Right lung (tissue), 5 donors: ENCODE data around the gene SYS1. TPM values are rescaled to one million over a fixed set of nuclear protein-coding genes. Genes with fewer than 3 reads are reported as not detected.
"Not testable (repeated sequence)": the region's sequence is repeated elsewhere in the genome, so short reads cannot be mapped to it uniquely, and the experiment has no call there.

ENCODE experiments used
- DNase-seq, 2 donors: peaks; one replicate each; pipeline ENCODE4 v3.0.0-alpha.2; 2013
- polyA plus RNA-seq, 5 donors: library from polyadenylated mRNA; unstranded; fragments of 120-200 nt; gene quantifications; one replicate each; pipeline versions ENCODE4 v1.2.1 to v1.2.3, GENCODE V29; 2013; ENCODE audit warnings: inconsistent platforms in 1 of 5, low replicate concordance in 1 of 5; ENCODE audit not compliant: insufficient read length in 5 of 5, insufficient read depth in 1 of 5

Gene SYS1
- polyA plus RNA-seq, 5 donors = 21.7 to 26.7 (median 22.9) TPM

- no peak for DNase-seq
Observed at GRCh38 chr20:45338121-45339030, 24.6 kb upstream of the SYS1 start.

GRCh38 chr20:45339084-45339483, 23.9 kb upstream of the SYS1 start:
- DNase-seq = no peak

- DNase-seq = no peak
Observed at GRCh38 chr20:45339799-45340198, 23.2 kb upstream of the SYS1 start.

DNA sequence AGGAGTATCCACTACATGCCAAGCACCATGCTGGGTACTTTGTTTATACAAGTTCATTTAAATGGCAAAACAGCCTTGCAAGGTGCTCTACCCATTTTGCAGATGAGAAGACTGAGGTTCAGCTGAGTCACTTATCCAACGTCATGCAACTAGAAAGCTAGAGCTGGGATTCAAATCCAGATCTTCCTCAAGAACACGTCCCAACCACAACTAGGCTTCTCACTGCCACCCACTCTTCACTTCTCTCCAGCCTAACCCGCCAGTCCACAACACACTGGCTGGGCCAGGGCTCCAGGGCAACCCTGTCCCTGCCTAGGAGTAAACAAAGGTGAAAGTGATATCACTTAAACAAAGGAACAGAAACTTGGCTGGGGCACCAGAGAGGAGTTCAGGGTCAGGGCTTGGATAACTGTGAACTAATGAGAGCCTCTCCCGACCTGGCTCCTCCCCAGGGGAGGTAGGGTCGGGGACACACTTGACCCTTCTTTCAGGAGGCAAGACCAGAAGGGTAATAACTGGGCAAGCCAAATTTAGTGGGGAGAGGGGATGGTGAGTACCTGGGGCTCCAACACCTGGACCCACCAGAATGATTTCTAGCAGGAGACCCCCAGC, 22.6 kb upstream of the SYS1 start:
- DNase-seq = no peak

- no peak for DNase-seq
Observed at GRCh38 chr20:45340951-45341350, 22.0 kb upstream of the SYS1 start.

DNA sequence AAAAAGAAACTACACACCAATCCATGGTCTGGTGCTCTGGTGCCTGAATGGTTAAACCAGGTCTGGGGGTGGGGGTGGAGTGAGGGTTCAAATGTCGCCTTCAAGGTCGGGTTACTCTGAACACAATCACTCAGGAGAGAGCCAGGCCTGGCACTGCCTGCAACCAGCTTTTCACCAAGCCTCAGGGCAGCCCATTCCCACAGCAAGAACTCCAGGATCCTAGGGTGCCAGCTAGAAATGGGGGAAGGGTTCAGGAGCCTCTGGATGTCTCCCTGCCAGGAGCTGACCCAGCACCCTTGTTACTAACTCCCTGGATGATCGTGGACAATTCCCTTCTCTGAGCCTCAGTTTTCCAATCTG, 21.4 kb upstream of the SYS1 start:
- no peak for DNase-seq

DNA sequence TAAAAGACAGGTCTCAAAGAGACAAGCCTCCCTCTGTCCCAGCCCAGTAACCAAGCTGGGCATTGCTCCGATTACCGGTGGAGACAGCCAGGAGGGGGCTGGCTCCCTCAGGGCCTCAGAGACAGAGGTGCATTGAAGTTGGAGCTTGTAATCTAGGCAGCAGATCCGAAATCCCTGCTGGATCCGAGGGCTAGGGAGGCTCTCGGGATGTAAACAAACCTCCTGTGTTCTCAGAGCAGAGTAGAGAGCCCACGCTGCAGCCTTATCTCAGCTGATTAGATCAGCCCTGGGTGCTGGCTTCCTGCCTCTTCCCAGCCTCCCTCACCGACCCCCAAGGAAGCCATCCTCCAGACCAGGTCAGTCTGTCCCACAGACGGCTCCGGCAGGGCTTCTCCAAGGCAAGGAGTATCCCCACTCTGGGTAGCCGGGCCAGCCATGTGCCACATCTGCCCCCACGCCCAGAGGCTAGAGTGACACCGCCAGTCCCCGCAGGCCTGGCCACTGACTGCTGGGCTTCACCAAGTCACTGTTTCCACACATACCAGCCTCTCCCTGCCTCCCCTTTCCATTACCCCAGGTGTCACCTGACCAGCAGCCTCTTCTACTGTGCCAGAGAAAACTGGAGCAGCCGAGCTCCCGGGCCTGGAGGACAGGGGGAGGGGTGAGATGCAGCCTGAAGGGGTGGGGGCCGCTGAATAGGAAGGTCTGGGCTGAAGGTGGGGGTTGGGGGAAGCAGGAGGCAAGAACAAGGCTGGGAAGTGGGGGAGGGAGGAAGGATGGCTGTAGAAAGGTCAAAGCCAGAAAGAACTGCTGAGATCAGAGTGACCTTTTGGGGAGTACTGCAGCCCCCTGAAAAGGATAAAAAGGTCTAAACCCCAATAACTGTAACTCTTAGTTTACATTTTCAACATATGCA, 20.8 kb upstream of the SYS1 start:
- no peak for DNase-seq

- DNase-seq = no peak
Observed at GRCh38 chr20:45342855-45343531, 20.0 kb upstream of the SYS1 start.

DNA sequence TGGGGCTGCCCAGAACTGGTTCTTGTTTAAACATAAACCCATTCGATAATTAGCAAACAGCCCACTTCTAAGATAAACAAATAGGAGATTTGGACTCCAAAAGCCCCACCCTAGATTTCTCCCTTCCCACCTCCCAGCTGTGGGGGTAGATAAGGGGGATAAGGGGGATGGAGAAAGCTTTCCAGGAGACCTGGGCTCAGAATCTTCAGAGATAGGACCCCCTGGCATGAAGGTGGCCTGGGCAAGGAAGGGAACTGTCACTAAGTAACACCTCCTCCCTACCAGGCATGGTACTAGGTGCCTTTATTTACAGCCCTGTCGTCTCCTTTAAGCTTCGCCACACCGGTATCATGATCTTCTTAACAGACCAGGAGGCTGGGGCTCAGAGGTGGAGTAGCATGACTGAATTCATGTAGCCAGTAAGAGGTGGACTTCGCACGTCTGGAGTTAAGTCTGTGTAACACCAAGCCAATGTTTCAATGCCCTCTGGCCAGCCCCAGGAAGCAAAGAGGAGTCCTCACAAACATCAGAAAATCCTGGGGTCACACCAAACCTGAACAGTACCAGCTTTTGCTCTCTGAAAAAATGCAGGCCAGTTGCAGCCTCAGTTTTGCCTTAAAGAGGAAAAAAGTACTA, 19.3 kb upstream of the SYS1 start:
- DNase-seq = no peak

DNA sequence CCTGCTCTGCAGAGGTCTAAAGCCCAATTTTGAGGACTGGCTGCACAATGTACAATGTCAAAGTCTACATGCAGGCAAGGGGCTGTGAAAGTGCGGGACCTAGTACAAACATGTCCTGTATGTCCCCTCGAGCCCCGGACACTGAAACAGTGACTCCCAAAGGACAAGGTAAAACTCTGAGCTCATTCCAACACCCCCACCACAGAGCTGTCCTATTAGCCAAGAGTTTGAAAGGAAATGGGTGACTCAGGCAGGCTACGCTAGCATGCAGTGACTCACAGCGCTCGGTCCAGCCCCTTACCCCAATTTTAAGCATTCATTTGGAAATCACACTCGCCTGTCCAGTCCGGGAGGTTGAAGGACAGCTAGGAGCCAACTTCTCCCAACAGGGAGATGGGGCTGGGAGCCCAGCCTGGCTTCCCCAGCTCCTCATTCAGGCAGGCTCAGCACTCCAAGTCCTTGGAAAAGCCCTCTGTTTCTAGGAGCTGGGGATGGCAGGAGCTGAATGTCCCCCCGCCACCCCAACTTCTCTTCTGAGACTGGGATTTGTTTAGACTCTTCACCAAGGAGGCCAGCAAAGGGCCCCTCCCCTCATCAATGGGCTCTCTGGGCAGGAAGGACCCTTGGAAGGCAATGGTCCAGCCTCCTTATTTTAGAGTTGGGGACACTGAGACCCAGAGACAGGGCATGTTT, 18.6 kb upstream of the SYS1 start:
- no peak for DNase-seq

- peak; percentile 65 to 72 for DNase-seq
Observed at GRCh38 chr20:45345104-45345936, 17.6 kb upstream of the SYS1 start.

- DNase-seq = no peak
Observed at GRCh38 chr20:45346291-45346718, 16.7 kb upstream of the SYS1 start.

GRCh38 chr20:45346851-45347250, 16.1 kb upstream of the SYS1 start:
- DNase-seq = no peak

- DNase-seq = no peak
Observed at GRCh38 chr20:45347297-45347935, 15.5 kb upstream of the SYS1 start.

DNA sequence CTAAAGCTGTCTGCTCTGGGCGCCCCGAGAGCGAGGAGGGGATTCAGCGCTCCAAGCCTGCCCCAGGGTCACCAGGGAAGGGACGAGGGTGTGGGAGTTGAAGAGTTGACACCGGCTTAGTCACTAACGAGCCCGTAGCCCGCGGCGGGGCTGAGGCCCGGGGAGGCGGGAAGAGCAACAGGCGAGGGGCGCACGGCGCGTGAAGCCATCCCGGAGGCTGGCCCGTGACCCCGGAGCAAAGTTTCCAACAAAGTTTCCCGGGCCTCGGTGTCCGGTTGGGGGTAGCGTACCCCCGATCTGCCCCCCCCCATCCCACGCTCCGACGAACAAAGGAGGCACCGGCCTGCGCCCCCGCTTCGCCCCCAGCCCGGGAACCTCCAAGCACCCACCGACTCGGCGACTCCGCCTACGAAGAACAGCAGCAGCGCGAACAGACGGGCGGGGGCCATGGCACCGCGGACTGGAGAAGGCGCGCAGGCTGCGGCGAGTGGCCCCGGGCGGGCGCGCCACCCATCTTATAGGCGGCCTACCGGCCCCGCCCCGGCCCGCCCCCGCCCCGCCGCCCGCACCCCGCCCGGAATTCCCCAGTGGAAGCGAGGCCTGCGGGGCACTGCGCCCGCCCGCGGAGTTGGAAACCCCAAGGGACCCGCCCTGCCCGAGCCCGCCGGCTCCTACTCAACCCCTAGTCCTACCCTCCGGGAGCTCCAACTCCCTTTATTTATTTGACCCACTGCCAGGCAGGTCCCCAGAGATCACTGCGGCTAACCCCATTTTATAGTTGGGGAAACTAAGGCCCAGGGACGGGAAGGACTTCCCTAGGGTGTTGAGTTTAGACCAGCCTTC, 14.8 kb upstream of the SYS1 start, which contains the start of gene SDC4:
Gene SDC4 (minus strand): TSS at position 489 of the 843 bp plus-strand sequence. CDS start 40 bp downstream, at position 449.
- DNase-seq = peak in 1 of 2 donors; percentile 42

DNA sequence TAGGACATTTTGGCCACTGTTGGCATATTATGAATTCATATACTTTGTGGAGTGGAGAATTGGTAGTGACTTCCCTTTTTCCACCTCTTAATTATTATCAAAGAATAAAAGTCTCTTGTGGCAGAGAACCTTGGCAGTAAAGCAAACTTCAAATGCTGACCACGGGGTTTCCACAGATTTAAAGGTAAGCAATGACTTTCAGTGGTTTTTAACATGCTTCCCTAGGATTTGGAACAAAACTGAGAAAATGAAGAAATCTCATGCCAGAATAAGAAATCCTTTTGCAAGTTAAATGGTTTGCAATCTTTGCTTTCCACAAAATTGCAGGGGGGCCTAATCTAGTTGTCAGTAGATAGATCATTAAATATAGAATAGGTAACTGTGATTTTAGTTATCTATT, 12.7 kb upstream of the SYS1 start:
- no peak for DNase-seq

DNA sequence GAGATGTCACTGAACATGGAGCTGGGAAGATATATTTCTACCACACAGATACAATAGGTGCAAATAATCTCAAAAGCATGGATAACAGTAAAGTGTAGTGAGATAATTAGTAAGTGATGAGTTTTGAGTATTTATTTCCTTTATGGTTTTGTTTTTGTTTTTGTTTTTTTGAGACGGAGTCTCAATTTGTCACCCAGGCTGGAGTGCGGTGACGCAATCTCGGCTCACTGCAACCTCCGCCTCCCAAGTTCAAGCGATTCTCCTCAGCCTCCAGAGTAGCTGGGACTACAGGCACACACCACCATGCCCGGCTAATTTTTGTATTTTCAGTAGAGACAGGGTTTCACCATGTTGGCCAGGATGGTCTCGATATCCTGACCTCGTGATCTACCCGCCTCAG, 12.2 kb upstream of the SYS1 start:
- DNase-seq = not testable (repeated sequence)

DNA sequence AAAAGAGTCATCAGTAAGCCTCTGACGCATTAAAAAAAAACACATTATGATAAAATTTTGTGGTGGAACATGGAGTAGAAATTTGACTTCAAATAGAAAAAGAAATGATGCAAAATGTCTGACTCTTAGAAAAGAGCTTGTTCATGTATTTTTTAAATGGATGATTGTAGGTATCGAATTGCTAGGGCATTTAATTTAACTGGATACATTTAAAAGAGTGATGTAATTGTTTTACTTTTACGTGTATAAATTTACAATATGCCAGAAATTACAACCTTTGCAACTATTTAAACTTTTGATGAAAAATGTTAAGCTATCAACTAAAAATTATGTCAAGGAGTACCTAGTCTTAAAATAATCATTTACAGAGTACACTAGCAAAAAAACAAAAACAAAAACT, 10.2 kb upstream of the SYS1 start:
- DNase-seq = no peak
